K562 (cell line): ENCODE data around the gene RPS6KA2. TPM values are rescaled to one million over a fixed set of nuclear protein-coding genes. Genes with fewer than 3 reads are reported as not detected.
A peak's percentile ranks its signal among the peaks of the same experiment; 100 is the strongest.

Experiments used
- DNMT1 ChIP-seq: fragments of 450-650 bp; IDR thresholded peaks from 2 replicates; pipeline ENCODE4 v1.6.1; 2016; ENCODE audit warnings: antibody characterized with exemption, mild to moderate bottlenecking
- ESRRA ChIP-seq: fragments of 450-650 bp; IDR thresholded peaks from 2 replicates; pipeline ENCODE4 v1.6.1; 2014; ENCODE audit warnings: low read depth, mild to moderate bottlenecking, moderate library complexity, borderline replicate concordance
- GTF2E2 ChIP-seq: fragments of 200-800 bp; sonication (Bioruptor generic); IDR thresholded peaks from 2 replicates; pipeline ENCODE4 v1.6.1; 2016; ENCODE audit warnings: missing genetic modification characterization, missing compliant biosample characterization
- HLTF ChIP-seq: fragments of 450-650 bp; IDR thresholded peaks from 2 replicates; pipeline ENCODE4 v1.6.1; 2016
- IFI16 ChIP-seq: fragments of 250-450 bp; sonication (Bioruptor Pico); IDR thresholded peaks from 2 replicates; pipeline ENCODE4 v2.1.2; 2022; ENCODE audit warnings: mild to moderate bottlenecking, inconsistent platforms
- NCOA6 ChIP-seq: fragments of 450-650 bp; IDR thresholded peaks from 2 replicates; pipeline ENCODE4 v1.6.1; 2017; ENCODE audit warnings: mild to moderate bottlenecking
- NR2C2 ChIP-seq, 2 experiments: fragments of 200-800 bp in 1 of 2; sonication (Bioruptor generic) in 1 of 2; sonication (generic) in 1 of 2; formaldehyde crosslinking in 1 of 2; IDR thresholded peaks; 2 replicates each; pipeline versions ENCODE4 v1.6.1 to v1.8.0; 2016 to 2022; ENCODE audit warnings: mild to moderate bottlenecking in 1 of 2, missing compliant biosample characterization in 1 of 2, missing genetic modification characterization in 1 of 2, missing genetic modification reagents in 1 of 2
- PTTG1 ChIP-seq: fragments of 450-650 bp; IDR thresholded peaks from 2 replicates; pipeline ENCODE4 v1.6.1; 2016; ENCODE audit warnings: low read depth, mild to moderate bottlenecking, missing genetic modification characterization, missing compliant biosample characterization
- ZEB2 ChIP-seq: fragments of 450-650 bp; IDR thresholded peaks from 2 replicates; pipeline ENCODE4 v1.6.1; 2016
- polyA plus RNA-seq, 8 experiments: library from polyadenylated mRNA; depleted of rRNA in 4 of 8; stranded (reverse) in 5 of 8; unstranded in 3 of 8; fragments of >200 nt; fragmentation: Nextera tagmentation in 2 of 8; fragmentation: Illumina TruSeq in 1 of 8; extraction: Ambion mirVana in 2 of 8; extraction: Trizol in 1 of 8; gene quantifications; 2 replicates each; pipeline versions ENCODE4 v1.2.1 to v1.2.3, GENCODE V29; 2011 to 2014; ENCODE audit warnings: inconsistent platforms in 1 of 8, missing spikeins in 1 of 8
- total RNA-seq, 7 experiments: library from RNA; depleted of rRNA in 6 of 7; stranded (reverse); fragments of >200 nt in 6 of 7; fragmentation: Illumina TruSeq in 2 of 7; extraction: Trizol in 2 of 7; gene quantifications; 2 replicates each; pipeline versions ENCODE4 v1.2.1 to v1.2.3, GENCODE V29; 2011 to 2021; ENCODE audit warnings: low replicate concordance in 1 of 7
- TF ChIP-seq, protein P1 (sequence below): fragments of 450-650 bp; IDR thresholded peaks from 2 replicates; pipeline ENCODE4 v1.6.1; 2017; ENCODE audit warnings: antibody characterized with exemption

RPS6KA2 gene
- total and polyA plus RNA-seq, 9 of the 15 experiments (the other 6 are each of a cell fraction or from before 2014, with no cell fraction given), result 0.29 to 1.00 (median 0.53) TPM

DNA sequence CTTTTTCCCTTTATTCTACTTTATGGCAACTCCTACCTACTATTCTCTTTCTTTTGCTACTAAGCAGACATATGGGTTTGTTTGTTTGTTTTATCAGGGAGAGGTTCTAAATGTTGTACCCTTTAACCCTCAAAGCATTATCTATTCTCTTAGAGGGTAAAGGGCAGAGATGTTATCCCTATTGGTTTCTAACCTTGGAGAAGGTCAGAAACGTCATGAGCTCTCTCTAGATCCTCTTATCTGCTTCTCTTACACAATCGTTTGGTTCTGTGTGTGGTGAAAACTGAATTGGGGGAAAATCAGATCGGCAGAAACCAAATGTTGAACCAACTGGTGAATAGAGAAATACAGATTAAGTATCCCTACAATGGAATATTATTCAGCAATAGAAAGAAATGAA lies 237.9 kb downstream of the RPS6KA2 start (continued):
- TF ChIP-seq, protein P1, sequence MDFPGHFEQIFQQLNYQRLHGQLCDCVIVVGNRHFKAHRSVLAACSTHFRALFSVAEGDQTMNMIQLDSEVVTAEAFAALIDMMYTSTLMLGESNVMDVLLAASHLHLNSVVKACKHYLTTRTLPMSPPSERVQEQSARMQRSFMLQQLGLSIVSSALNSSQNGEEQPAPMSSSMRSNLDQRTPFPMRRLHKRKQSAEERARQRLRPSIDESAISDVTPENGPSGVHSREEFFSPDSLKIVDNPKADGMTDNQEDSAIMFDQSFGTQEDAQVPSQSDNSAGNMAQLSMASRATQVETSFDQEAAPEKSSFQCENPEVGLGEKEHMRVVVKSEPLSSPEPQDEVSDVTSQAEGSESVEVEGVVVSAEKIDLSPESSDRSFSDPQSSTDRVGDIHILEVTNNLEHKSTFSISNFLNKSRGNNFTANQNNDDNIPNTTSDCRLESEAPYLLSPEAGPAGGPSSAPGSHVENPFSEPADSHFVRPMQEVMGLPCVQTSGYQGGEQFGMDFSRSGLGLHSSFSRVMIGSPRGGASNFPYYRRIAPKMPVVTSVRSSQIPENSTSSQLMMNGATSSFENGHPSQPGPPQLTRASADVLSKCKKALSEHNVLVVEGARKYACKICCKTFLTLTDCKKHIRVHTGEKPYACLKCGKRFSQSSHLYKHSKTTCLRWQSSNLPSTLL, result no peak
- TF ChIP-seq ZEB2 (no peak), NCOA6 (no peak), IFI16 (no peak), HLTF (no peak), DNMT1 (no peak), GTF2E2 (tag) (no peak), NR2C2 (CRISPR knock-in tag; IDR thresholded peaks at IDR 0.05) (no peak), NR2C2 (tag; IDR thresholded peaks at IDR 0.05) (peak; percentile 51), ESRRA (peak; percentile 68), PTTG1 (tag) (no peak)
- TF ChIP-seq, all 486 proteins: peak for 4
